ENCODE measurements around the gene CD28. TPM values are rescaled to one million over a fixed set of nuclear protein-coding genes. Genes with fewer than 3 reads are reported as not detected.
"Not testable (repeated sequence)": the region's sequence is repeated elsewhere in the genome, so short reads cannot be mapped to it uniquely, and the experiment has no call there.

Gene CD28
- total RNA-seq, 1 donor from 2014 or later: under 0.01 TPM

DNA sequence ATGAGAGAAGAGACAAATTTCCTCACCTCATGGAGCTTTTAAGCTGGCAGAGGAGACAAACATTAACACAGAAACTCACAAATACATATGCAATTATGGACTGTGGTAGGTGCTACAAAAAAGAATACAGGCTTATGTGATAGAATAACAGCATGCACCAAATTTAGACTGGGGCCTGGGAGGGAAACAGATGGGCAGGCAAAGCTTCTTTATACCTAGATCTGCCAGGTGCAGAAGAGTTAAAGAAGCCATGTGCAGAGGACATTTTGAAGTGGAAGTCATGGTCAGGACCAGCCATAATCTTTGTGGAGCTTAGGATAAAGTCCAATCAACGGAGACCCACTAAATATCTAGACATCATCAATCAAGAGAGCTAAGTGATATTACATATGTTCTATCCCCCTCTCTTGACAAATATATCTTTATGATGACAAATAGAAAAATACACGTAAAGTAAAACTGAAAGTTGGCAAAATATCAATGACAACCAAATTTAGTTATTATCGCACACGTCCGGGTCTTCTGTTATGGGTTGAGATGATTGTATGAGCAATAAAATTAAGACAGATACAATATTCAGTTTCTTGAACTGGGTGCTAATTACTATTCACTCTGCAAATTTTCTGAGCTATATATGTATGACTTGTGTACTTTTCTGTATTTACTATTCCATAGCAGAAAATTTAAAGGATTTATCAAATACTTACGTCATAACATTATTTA, 44.1 kb downstream of the CD28 start:
- no peak for DNase-seq

DNA sequence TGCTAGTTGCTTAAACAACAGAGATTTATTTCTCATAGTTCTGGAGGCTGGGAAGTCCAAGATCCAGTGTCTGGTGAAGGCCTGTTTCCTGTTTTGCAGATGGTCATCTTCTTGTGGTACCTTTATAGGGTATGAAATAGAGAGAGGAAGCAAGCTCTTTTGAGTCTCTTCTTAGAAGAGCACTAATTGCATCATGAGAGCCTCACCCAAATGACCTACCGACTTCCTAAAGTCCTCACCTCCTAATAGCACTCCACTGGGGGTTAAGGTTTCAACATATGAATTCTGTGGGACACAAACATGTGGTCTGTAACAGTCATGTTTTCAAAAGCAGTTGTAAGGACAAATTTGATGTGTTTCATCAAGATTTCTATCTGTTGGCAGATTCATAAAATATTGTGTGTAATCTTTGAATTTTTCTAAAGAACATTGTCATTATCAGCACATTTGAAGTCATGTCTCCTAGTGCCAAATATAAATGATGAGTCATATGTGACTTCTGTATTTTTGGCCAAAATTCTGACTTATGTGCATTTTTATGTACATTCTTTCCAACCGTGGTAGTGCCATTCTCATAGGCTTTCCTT, 45.3 kb downstream of the CD28 start:
- no peak for DNase-seq

DNA sequence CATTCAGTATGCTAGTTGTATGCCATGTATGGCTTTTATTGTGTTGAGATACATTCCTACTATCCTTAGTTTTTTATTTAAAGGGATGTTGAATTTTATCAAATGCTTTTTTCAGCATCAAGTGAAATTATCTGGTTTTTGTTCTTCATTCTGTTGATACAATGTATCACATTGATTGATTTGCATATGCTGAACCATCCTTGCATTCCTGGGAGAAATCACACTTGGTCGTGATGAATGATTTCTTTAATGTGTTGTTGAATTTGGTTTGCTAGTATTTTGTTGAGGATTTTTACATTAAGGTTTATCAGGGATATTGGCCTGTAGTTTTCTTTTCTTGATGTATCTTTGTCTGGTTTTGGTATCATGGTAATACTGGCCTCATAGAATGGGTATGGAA, 49.7 kb downstream of the CD28 start:
- DNase-seq: no peak

DNA sequence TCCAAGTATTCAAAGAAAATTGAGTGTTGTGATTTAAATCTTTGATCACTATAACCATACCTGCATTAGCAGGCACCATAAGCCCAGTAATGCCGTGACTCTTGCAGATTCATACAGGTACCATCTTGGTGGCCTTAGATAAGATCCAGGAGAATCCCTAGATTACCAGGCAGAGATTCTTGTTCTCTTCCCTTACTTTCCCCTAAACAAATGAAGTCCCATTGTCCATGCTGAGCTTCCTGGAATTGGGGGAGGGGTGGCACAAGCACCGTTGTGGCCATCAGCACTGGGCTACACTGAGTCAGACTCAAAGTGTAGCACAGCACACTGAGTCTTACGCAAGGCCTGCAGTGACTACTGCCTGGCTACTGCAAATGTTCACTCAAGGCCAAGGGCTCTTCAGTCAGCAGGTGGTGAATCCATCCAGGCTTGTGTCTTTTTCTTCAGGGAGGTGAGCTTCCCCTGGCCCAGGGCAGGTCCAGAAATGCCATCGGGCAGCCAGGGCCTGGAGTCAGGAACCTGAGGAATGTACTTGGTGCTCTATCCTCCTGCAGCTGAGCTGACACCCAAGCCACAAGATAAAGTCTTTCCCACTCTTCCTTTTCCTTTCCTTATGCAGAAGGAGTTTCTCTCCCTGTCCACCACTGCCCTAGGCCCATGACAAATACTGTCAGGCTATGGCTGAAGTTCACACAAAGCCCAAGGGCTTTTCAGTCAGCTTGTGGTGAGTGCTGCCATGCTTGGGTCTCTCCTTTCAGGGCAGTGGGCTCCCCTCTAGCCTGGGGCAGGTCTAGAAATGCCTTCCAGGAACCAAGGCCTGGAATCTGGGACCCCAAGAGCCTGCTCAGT, 52.6 kb downstream of the CD28 start:
- DNase-seq: no peak

DNA sequence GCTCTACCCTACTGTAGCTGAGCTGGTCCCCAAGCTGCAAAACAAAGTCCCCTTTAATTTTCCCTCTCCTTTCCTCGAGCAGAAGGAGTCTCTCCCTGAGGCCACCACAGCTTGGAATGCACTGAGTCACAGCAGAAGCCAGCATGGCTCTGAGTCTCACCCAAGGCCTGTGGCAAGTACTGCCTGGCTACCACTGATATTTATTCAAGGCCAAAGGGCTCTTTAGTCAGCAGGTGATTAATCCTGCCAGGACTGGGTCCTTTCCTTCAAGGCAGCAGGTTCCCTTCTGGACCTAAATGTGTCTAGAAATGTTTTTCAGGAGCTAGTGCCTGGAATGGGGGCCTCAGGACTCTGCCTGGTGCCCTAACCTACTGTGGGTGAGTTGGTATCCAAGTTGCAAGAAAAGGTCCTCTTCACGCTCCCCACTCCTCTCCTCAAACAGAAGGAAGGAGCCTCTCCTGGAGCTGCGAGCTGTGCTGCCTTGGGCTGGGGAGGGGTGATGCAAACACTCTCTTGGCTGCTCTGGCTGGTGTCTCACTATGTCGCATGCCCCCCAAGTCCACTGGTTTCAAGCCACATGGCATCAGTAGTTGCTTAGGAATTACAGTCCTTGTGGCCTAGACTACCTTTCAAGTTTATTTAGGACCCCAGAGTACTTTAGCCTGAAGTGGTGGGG, 53.4 kb downstream of the CD28 start:
- peak; percentile 15 for DNase-seq

DNA sequence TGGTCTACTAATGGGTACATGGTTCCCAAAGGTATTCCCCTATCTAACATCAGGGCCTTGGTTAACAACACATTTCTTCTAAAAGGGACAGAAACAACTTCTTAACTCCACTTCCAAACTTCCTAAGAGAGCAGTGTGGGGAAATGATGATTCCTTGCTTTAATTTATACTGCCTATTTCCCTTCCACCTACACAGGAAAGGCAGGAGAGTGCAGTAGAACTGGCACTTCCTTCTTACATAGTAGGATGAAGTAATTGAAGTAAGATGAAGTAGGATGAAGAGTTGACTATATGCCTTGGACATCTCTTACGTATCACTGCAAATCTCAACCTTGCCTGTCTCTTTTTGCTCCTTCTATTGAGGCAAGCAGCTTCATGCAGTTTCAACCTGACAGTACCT, 54.7 kb downstream of the CD28 start:
- no peak for DNase-seq

DNA sequence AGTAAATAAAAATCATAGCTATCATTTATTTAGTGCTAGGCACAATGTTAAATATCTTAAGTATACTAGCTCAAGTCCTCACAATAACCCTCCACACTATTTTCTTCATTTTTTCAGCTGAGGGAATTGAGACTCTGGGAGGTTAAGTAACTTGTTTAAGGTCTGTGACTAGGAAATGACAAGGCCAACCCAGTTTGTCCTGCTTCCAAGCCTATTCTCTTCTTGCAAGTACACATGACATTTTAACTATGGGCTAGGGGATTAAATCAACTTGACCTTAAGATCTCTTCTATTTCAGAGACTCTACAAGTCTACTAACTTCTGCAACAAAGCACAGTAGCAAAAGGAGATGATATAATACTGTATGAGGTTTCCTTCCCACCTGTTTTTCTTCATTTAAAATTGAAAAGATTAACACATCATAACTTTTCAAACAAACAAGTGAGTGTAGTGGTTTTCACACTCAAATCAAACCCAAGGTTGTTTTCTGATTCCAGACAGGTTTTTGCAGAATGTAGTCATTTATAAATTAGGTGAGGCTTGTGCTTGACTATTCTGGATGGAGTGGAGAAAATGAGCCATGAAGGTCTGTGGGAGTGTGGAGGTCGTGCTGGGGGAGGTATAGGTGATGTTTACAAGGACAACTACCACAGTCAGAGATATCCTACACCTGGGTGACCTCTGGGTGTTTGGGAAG, 57.0 kb downstream of the CD28 start:
- no peak for DNase-seq

DNA sequence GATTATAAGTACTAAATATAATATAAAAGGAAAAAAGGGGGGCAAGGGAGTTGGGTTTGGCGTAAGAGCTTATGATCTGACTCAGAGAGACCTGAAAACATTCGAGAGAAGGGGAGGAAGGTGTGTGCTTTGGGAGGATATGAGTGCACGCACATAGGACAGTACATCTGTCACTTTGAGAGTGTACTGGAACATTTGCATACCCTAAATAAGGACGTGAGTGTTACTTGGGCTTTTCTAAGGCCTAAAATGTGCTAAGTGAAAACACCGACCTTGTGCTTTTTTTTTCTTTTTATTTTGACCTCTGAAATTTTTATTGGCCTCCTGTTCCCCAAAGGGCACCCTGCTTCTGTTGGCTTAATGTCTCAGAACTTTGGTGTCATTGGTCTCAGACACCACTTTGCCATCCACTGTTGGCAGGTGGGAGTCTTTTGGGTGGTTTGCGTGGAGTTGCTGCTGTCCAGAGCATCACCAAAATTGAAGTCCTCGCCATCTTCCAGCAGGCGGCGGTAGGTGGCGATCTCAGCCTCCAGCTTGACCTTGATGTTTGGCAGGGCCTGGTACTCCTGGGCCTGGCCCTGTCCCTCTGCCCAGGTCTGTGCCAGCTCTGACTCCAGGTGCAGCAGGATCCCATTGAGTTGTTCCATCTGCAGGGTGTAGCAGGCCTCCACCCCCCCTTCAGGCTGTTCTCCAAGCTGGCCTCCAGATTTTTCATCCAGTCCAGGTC, 57.7 kb downstream of the CD28 start:
- no peak for DNase-seq

DNA sequence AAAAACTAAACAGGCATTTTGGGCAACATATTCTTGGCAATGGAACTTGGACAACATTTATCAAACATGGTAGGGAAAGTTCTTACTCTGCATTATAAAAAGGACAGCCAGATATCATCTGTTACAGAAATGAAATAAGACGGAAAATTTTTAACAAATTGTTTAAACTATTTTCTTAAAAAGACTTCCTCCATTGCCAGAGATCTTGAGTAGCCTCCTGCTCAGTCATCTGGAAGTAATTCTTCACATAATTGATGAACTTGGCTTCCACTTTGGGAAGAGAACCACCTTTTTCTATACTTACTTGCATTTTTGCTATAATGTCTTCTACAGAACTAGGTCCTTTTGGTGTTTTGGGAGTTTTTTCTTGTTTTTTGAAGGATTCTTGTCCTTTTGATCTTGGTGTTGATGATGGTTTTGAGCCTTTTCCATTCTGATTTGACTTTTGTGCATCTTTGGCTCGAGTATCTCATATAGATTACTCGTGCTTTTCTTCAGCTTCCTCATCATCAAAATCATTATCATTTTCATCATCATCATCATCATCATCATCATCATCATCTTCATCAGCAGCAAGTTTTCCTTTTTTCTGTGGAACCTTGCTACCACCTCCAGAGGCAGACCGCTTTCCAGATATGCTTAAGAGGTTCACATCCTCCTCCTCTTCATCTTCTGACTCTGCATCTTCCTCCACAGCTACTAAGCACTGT, 66.2 kb downstream of the CD28 start:
- DNase-seq: no peak

DNA sequence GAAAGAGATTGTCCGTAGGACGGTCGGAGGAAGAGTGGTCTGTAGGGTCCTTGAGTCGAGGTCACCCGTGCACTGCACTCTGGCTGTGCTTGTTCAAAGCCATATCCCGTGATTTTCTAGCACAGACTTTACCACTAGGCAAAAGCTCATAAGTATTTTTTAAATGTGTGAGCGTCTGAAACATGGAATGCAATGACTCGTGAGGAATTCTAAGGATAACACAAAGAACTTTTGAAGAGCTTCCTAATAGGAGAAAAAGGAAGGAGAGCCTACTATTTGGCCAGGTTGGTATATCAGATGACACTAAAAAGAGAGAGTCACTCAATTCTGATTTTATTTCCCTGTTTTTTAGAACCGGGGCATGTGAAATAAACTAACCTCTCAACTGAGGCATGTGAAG, 68.3 kb downstream of the CD28 start:
- DNase-seq: no peak

DNA sequence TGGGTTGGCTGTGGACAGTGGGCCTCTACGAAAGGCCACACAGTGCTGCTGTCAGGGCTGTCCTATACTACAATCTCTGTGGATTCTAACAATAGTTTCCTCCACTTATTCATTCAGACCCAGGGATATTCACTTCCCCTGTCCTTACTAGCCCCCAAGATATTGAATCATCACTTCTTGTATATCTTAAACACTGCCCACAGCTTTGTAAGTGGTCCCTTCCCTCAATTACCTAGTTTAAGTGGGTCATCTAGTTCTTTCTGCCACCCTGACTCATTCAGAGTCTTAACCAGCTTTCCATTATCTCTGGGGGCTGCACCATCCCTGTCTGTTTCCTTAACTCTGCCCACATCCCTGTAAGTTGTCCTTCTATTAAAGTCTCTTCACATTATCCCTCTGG, 69.2 kb downstream of the CD28 start:
- no peak for DNase-seq

DNA sequence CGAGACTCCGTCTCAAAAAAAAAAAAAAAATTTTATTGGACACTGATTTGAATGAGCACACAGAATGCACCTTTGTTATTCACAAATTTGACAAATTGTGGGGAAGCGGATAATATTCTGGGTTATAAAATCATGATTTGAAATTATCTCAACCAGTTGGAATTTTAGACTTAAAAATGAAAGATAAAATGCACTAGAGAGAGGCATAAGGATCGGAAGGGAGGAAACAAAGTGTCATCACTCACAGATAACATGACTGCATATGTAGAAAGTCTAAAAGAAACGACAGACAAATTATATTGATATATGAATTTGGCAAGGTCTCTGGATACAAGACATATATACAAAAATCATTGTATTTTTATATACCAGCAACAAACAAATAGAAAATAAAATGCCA, 70.6 kb downstream of the CD28 start:
- no peak for DNase-seq

DNA sequence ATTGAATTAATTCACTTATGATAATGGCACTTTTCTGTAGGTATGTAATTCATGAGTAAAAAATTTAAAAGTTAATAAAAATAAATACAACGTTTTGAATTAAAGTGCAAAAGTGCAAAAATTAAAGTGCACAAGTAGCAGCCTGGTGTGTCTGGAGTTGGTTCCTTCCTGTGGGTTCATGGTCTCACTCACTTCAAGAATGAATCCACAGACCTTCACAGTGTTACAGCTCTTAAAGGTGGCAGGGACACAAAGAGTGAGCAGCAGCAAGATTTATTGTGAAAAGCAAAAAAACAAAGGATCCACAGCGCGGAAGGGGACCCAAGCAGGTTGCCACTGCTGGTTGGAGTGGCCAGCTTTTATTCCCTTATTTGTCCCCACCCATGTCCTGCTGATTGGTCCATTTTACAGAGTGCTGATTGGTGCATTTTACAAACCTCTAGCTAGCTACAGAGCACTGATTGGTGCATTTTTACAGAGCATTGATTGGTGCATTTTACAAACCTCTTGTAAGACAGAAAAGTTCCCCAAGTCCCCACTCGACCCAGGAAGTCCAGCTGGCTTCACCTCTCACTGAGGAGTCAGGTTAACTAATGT, 73.1 kb downstream of the CD28 start:
- not testable (repeated sequence) for DNase-seq

DNA sequence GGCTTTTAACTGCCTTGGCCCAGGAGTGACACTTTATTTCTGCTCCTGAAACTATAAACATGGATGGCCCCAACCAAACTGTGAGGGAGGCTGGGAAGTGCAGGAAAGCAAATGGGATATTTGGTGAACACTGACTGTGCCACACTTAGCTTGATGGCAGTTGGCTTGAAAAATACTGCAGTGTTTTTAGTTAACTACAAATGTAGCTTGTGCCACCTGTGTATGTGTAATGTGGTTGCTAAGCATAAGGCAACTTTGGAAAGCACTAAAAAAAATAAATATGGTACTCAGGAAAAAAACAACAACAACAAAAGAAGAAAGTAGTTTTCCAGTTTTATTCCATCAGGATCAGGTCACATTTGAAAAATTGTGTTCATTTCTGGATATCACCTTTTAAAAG, 73.8 kb downstream of the CD28 start:
- DNase-seq: no peak

DNA sequence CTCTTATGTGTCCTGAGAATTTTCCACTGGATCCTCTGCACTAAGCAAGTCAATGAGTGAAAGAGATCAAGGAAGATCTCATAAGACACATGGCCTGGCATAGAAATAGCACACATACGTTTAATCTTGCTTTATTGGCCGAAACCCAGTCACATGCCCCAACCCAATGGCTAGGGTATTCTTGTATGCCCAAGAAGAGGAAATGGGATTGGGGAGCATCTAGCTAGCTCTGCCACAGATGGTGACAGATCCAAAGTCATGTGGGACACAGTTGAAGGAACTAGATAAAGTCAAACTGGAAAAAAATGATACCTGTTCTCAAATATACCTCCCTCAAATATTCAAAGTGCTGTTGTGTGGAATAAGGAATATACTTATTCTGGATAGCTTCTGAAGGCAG, 74.7 kb downstream of the CD28 start:
- DNase-seq: no peak

DNA sequence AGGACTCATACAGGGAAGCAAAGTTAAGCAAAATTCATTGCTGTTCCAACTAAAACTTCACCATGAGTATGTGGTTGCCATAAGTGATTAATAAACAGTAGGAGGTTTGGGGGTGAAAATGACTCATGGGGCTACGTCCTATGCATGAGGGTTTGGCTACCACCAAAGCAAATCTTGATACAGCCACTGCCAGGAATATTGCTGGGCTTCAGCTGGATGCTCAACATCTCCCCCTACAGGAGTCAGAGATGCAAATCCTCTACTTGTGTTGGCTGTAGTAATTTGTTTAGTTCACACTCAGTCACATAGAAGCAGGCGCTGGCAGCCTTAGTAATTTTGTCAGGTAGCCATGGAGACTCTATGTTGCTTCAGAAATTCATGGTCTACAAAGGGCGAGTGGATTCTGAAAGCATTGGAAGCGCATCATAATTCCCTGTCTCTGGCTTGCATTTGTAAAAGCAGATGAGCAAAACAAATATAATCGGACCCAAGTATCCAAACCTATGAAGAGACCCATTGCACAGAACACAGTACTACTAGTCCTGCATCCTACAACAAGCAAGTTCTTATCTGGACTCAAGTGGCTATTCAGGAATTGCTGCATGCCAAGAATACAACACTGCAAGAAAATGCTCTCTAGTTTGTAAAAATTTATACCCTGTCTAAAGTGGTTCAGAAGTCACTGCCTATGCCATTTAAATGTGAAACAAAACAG, 76.0 kb downstream of the CD28 start:
- peak; percentile 95 for DNase-seq

DNA sequence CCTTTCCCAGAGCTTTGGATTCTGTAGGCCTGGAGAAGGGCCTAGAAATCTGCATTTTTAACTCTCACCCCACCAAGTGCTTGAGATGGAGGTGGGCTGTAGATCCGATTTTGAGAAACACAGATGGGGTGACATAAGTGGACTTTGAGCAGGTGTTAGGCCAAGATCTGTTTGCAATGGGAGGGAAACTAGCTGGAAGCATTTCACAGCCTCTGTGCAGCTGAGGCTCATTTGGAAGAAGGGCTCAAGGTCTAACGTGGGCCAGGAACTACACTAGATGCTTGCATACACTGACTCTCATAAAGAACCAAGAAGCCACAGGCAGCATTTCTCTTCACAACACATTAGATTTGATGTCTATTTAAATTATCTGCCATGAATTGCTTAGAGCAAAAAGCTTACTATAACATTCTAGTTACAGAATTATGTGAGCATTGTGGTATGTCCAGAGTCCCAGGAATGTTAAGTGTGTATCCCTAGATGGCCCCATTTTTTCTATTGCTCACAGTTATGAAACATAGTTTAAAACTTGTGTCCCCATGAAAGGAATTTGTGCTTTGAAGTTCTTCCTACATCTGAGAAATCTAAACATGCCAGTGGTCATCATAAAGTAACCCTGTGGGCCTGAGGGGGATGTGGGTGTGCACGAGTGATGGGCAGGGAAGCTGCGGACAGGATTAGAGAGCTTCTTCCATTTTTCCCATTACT, 77.2 kb downstream of the CD28 start:
- DNase-seq: no peak

DNA sequence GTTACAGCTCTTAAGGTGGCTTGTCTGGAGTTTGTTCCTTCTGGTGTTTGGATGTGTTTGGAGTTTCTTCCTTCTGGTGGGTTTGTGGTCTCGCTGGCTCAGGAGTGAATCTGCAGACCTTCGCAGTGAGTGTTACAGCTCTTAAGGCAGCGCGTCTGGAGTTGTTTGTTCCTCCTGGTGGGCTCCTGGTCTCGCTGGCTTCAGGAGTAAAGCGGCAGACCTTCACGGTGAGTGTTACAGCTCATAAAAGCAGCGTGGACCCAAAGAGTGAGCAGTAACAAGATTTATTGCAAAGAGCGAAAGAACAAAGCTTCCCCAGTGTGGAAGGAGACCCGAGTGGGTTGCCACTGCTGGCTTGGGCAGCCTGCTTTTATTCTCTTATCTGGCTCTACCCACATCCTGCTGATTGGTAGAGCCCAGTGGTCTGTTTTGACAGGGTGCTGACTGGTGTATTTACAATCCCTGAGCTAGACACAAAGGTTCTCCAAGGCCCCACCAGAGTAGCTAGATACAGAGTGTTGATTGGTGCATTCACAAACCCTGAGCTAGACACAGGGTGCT, 78.4 kb downstream of the CD28 start:
- not testable (repeated sequence) for DNase-seq

Measured in dermis blood vessel endothelial cell (primary cell).